Osteocyte (in vitro differentiated cells): ENCODE measurements around the gene UVSSA. TPM values are rescaled to one million over a fixed set of nuclear protein-coding genes. Genes with fewer than 3 reads are reported as not detected.

Experiments used
- DNase-seq: peaks from one replicate; pipeline ENCODE4 v3.0.0; 2021; ENCODE audit warnings: mixed read lengths; ENCODE audit not compliant: unreplicated experiment; ENCODE audit errors: extremely low spot score
- H3K27ac Mint-ChIP-seq: one replicate; pipeline ENCODE4 v1.8.0; 2021; ENCODE audit warnings: mild to moderate bottlenecking, mixed read lengths; ENCODE audit not compliant: unreplicated experiment
- H3K27me3 Mint-ChIP-seq: one replicate; pipeline ENCODE4 v1.8.0; 2021; ENCODE audit warnings: mixed read lengths; ENCODE audit not compliant: unreplicated experiment
- H3K36me3 Mint-ChIP-seq: one replicate; pipeline ENCODE4 v1.8.0; 2021; ENCODE audit warnings: mixed read lengths; ENCODE audit not compliant: unreplicated experiment
- H3K4me1 Mint-ChIP-seq: one replicate; pipeline ENCODE4 v1.8.0; 2021; ENCODE audit warnings: mixed read lengths; ENCODE audit not compliant: unreplicated experiment
- H3K4me3 Mint-ChIP-seq: one replicate; pipeline ENCODE4 v1.8.0; 2021; ENCODE audit warnings: mild to moderate bottlenecking, moderate library complexity, mixed read lengths; ENCODE audit not compliant: unreplicated experiment
- H3K9me3 Mint-ChIP-seq: one replicate; pipeline ENCODE4 v1.8.0; 2021; ENCODE audit warnings: mixed read lengths; ENCODE audit not compliant: unreplicated experiment
- total RNA-seq: library from RNA; stranded (reverse); gene quantifications from 2 replicates; pipeline ENCODE4 v1.2.1, GENCODE V29; 2021
- TF ChIP-seq, protein P1 (sequence below): fragments of 200-600 bp; sonication (generic); IDR thresholded peaks from 2 replicates; pipeline ENCODE4 v1.5.0; 2021; ENCODE audit warnings: antibody characterized with exemption, mild to moderate bottlenecking, moderate library complexity

UVSSA gene
- total RNA-seq, 1 donor from 2014 or later = 26.7 TPM

DNA sequence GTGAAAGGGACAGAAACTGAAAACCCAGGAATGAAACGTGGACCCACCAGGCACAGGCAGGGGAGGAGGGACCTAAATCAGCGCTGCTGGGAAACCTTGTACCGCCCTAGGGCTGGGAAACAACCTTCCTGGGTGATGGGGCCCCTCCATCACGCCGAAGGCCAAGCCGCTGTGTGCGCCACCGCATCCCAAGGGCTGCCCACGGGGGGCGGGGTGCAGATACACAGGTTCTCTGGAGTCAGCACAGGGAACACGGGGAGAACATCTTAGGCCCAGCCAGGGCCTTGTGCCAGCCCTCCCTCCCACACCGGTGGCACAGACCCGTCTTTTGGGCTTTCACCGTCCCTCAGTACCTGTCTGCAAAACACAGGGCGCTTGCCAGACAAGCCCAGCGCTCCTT lies 13.0 kb downstream of the UVSSA start:
- Mint-ChIP-seq H3K4me1 (peaks cover 4% of the 10 kb centered on the region), H3K27me3 (no peaks in the 10 kb centered on the region), H3K36me3 (peaks cover 18% of the 10 kb centered on the region), H3K4me3 (no peak overlapping the region), H3K9me3 (no peaks in the 10 kb centered on the region), H3K27ac (peak overlapping the region; percentile 50)
- no peak for DNase-seq
- TF ChIP-seq, protein P1, sequence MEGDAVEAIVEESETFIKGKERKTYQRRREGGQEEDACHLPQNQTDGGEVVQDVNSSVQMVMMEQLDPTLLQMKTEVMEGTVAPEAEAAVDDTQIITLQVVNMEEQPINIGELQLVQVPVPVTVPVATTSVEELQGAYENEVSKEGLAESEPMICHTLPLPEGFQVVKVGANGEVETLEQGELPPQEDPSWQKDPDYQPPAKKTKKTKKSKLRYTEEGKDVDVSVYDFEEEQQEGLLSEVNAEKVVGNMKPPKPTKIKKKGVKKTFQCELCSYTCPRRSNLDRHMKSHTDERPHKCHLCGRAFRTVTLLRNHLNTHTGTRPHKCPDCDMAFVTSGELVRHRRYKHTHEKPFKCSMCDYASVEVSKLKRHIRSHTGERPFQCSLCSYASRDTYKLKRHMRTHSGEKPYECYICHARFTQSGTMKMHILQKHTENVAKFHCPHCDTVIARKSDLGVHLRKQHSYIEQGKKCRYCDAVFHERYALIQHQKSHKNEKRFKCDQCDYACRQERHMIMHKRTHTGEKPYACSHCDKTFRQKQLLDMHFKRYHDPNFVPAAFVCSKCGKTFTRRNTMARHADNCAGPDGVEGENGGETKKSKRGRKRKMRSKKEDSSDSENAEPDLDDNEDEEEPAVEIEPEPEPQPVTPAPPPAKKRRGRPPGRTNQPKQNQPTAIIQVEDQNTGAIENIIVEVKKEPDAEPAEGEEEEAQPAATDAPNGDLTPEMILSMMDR = no peak

DNA sequence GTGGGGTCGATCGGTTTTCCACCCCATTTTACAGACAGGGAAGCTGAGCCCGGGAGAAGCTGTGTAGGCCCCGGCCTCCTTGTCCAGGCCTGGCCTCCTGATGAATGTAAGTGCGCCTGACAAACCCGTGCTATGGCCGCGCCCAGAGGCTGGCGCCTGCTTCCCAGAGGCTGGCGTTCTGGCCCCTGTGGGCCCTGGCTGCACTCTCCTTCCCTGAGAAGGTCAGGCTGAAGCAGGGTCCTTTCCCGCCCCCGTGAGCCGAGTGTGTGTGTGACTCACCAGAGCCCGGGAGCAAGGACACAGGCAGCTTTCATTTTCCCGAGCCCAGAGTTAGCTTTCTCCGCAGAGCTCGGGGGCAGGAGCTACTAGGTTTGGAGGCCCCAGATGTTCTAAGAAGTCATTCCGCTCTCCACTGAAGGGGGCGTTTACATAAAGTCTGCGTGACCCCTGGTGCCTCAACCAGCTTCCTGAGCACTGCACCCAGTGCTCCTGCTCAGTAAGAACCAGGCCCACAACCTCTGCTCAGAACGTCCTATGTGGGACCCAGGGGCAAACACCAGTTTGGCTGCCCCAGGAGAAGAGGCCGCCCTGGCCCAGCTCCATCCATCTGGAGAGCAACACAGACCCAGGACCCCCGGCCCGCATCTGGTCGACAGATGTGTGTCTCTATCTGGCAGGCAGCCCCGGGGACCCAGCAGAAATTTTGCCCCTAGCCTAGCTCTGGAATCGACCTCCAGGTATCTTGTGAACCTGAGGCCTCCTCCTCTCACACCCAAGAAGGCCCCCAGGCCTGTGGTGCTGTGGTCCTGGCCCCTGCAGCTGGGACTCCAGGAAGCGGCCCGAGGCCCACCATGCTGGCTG lies 13.6 kb downstream of the UVSSA start:
- TF ChIP-seq, protein P1 = no peak
- Mint-ChIP-seq H3K27ac (peak overlapping the region; percentile 50), H3K4me3 (no peak overlapping the region), H3K36me3 (peaks cover 18% of the 10 kb centered on the region), H3K4me1 (peaks cover 4% of the 10 kb centered on the region), H3K27me3 (no peaks in the 10 kb centered on the region), H3K9me3 (no peaks in the 10 kb centered on the region)
- DNase-seq = no peak

DNA sequence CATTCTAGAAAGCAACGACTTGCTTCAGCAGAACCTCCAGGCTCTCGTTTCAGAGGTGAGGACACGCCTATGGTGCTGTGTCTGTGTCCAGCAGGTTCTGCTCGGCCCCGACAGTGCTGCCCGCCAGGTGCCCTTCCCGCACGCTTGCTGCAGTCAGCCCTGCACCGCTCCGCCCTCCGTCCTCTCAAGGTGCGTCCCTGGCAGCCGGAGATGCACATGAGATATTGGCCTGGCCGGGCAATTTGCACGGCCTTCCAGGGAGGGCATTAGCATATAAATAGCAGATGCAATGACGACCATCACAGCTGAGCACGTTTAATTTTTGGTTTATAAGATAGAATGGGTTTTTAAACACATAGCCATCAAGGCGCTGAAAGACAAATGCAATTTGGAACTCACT lies 14.4 kb downstream of the UVSSA start:
- peaks cover 19% of the 10 kb centered on the region for H3K36me3 Mint-ChIP-seq
- no peak overlapping the region for H3K4me3 Mint-ChIP-seq
- no peak overlapping the region for H3K27ac Mint-ChIP-seq
- H3K9me3 Mint-ChIP-seq = no peaks in the 10 kb centered on the region
- TF ChIP-seq, protein P1 = no peak
- no peaks in the 10 kb centered on the region for H3K27me3 Mint-ChIP-seq
- DNase-seq = no peak
- H3K4me1 Mint-ChIP-seq = peaks cover 4% of the 10 kb centered on the region

DNA sequence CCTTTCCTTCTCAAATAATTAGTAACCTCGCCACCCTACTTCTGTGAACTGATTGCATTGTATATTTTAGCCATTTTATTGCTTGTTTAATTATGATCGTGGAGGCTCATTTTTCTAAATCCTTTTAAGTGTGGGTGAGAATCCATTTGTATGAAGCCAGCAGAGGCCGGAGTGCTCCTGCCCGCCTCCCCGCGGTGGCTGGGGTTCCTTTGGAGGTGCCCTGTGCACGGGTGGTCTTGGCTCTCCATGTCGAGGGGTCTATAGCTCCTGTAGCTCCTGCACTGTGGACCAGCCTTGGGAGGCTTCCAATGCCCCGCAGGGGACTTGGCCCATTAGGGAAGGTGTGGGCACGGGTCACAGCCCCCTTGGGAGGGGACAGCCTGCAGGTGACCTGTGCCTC lies 15.0 kb downstream of the UVSSA start:
- Mint-ChIP-seq H3K4me1 (peaks cover 4% of the 10 kb centered on the region), H3K4me3 (no peak overlapping the region), H3K36me3 (peaks cover 19% of the 10 kb centered on the region), H3K27ac (no peak overlapping the region), H3K9me3 (no peaks in the 10 kb centered on the region), H3K27me3 (no peaks in the 10 kb centered on the region)
- DNase-seq = no peak
- TF ChIP-seq, protein P1 = no peak

DNA sequence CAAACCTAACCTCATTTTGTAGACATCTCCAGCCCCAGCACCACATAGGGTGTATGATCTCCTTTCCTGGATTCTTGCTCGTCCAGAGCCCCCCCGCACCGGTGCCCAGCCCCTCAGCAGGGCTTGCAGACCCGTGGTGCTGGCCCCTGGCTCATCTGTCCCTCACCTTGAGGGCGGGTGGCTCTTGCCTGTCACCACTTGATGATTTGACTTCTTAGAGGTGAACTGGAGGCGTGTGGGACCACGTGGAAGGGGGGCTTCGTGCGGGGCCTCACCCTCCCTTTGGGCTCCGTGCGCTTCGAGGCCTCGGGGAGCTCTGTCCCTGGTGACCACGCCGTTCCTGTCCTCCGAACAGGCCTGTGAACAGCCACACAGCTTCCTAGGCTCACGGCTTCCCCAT lies 15.5 kb downstream of the UVSSA start:
- no peak overlapping the region for H3K4me3 Mint-ChIP-seq
- H3K27ac Mint-ChIP-seq = no peak overlapping the region
- no peak for DNase-seq
- peaks cover 19% of the 10 kb centered on the region for H3K36me3 Mint-ChIP-seq
- H3K9me3 Mint-ChIP-seq = no peaks in the 10 kb centered on the region
- H3K27me3 Mint-ChIP-seq = no peaks in the 10 kb centered on the region
- peaks cover 4% of the 10 kb centered on the region for H3K4me1 Mint-ChIP-seq
- TF ChIP-seq, protein P1 = no peak
